ENCODE measurements around the gene TBC1D4. TPM values are rescaled to one million over a fixed set of nuclear protein-coding genes. Genes with fewer than 3 reads are reported as not detected.

TBC1D4 gene
- polyA plus RNA-seq, 1 of the 3 experiments (the other 2 are of a cell fraction) = 8.8 TPM

DNA sequence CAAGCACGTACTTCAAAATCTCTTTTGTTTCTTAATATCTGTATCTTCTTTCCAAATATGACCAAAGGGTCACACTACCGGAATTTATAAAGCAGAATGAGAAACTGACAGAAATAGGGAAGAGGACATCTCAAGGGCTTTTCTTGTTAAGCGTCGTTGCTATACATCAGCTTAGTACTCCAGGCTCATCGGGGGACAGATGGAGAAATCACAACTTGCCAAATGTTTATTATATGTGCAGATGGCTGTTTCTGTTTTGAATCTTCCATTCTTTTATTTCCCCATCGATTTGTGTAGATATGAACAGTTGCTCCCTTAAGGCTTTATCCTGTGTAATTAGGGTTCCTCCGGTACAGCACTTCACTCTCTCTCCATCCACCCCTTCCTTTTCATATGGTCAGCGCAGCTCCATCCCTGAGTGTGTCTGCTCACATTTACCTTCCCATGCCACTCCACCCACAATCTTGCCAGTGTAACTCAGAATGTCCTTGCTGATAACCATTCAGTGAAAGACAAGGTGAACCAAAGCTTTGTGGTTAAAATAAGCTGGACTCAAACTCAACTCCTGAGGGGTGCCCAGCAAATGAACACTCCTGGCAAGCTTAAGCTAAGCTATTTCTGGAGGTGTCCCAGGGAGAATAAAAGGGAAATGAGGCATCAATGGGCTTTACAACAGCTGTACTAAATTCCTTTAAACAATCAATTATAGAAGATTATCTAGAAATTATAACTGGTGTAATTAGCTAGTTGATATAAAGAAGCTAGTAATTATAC, 51.3 kb downstream of the TBC1D4 start:
- no peak for DNase-seq
- H4K20me1 ChIP-seq (ENCODE audit: insufficient read depth) = no peaks in the 10 kb centered on the region; the same call in 1 of the 2 replicates
- ChIA-PET POLR2A (interaction anchor here (0.5 kb wide), 1 partner anchor 56 kb away, joined by 3 read pairs; no protein-coding TSS in a partner anchor), CTCF (interaction anchor here (0.9 kb wide), 1 partner anchor 39 kb away, joined by 3 read pairs; no protein-coding TSS in a partner anchor)
- 87% methylated on average over 8 of the region's 8 CpGs for WGBS (ENCODE audit: low lambda C conversion rate)
- H3K27me3 ChIP-seq (ENCODE audit: insufficient read depth) = no peaks in the 10 kb centered on the region
- no peaks in the 10 kb centered on the region for H3F3A ChIP-seq (replicated peaks; ENCODE audit: insufficient read depth)
- H3K4me2 ChIP-seq = no peak overlapping the region
- H3K79me2 ChIP-seq (ENCODE audit: insufficient read depth) = peaks cover 10% of the 10 kb centered on the region
- no peak overlapping the region for H3K9ac ChIP-seq
- H3K4me1 ChIP-seq (ENCODE audit: control insufficient read depth in 1 of 2, insufficient read depth in 2 of 2, low read depth in 1 of 2, low read length in 1 of 2) = 0 out of 4 replicates have a peak, but pooled peaks cover 0 to 10% of the 10 kb centered on the region in 2 experiments
- no peak overlapping the region for H2AFZ ChIP-seq (ENCODE audit: low read depth)
- H3K9me3 ChIP-seq = no peaks in the 10 kb centered on the region
- no peaks in the 10 kb centered on the region for H3K36me3 ChIP-seq (replicated peaks in 1 of 2; ENCODE audit: control insufficient read depth in 1 of 2, insufficient read depth in 2 of 2, low read length in 1 of 2)
- H3K9me2 ChIP-seq = no peaks in the 10 kb centered on the region; the same call in 1 of the 2 replicates
- no peak overlapping the region for H3K4me3 ChIP-seq (ENCODE audit: low read depth in 2 of 2, low read length in 1 of 2)
- TF ChIP-seq EP300 (IDR thresholded peaks at IDR 0.05; ENCODE audit: borderline replicate concordance in 1 of 2, low read depth in 1 of 2, low read length in 1 of 2) = no peak
- no peak for TF ChIP-seq FOXM1 (IDR thresholded peaks at IDR 0.05; ENCODE audit: low read depth)
- TF ChIP-seq, protein P1, sequence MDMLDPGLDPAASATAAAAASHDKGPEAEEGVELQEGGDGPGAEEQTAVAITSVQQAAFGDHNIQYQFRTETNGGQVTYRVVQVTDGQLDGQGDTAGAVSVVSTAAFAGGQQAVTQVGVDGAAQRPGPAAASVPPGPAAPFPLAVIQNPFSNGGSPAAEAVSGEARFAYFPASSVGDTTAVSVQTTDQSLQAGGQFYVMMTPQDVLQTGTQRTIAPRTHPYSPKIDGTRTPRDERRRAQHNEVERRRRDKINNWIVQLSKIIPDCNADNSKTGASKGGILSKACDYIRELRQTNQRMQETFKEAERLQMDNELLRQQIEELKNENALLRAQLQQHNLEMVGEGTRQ (IDR thresholded peaks at IDR 0.05; ENCODE audit: borderline replicate concordance, low read depth, low read length) = no peak
- TF ChIP-seq TAF1 (IDR thresholded peaks at IDR 0.05; ENCODE audit: borderline replicate concordance, low read depth, low read length) = no peak
- TF ChIP-seq, protein P2, sequence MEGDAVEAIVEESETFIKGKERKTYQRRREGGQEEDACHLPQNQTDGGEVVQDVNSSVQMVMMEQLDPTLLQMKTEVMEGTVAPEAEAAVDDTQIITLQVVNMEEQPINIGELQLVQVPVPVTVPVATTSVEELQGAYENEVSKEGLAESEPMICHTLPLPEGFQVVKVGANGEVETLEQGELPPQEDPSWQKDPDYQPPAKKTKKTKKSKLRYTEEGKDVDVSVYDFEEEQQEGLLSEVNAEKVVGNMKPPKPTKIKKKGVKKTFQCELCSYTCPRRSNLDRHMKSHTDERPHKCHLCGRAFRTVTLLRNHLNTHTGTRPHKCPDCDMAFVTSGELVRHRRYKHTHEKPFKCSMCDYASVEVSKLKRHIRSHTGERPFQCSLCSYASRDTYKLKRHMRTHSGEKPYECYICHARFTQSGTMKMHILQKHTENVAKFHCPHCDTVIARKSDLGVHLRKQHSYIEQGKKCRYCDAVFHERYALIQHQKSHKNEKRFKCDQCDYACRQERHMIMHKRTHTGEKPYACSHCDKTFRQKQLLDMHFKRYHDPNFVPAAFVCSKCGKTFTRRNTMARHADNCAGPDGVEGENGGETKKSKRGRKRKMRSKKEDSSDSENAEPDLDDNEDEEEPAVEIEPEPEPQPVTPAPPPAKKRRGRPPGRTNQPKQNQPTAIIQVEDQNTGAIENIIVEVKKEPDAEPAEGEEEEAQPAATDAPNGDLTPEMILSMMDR (IDR thresholded peaks at IDR 0.05) = no peak
- no peak for TF ChIP-seq EZH2phosphoT487 (IDR thresholded peaks at IDR 0.05; ENCODE audit: borderline replicate concordance, low read depth)
- TF ChIP-seq ELF1 (IDR thresholded peaks at IDR 0.05) = no peak
- TF ChIP-seq JUND (IDR thresholded peaks at IDR 0.05) = no peak
- no peak for TF ChIP-seq YY1 (IDR thresholded peaks at IDR 0.05; ENCODE audit: low read depth)
- TF ChIP-seq RFX5 (IDR thresholded peaks at IDR 0.05; ENCODE audit: low read length) = no peak
- TF ChIP-seq, protein P3, sequence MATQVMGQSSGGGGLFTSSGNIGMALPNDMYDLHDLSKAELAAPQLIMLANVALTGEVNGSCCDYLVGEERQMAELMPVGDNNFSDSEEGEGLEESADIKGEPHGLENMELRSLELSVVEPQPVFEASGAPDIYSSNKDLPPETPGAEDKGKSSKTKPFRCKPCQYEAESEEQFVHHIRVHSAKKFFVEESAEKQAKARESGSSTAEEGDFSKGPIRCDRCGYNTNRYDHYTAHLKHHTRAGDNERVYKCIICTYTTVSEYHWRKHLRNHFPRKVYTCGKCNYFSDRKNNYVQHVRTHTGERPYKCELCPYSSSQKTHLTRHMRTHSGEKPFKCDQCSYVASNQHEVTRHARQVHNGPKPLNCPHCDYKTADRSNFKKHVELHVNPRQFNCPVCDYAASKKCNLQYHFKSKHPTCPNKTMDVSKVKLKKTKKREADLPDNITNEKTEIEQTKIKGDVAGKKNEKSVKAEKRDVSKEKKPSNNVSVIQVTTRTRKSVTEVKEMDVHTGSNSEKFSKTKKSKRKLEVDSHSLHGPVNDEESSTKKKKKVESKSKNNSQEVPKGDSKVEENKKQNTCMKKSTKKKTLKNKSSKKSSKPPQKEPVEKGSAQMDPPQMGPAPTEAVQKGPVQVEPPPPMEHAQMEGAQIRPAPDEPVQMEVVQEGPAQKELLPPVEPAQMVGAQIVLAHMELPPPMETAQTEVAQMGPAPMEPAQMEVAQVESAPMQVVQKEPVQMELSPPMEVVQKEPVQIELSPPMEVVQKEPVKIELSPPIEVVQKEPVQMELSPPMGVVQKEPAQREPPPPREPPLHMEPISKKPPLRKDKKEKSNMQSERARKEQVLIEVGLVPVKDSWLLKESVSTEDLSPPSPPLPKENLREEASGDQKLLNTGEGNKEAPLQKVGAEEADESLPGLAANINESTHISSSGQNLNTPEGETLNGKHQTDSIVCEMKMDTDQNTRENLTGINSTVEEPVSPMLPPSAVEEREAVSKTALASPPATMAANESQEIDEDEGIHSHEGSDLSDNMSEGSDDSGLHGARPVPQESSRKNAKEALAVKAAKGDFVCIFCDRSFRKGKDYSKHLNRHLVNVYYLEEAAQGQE (IDR thresholded peaks at IDR 0.05; ENCODE audit: low read depth, low read length) = no peak
- no peak for TF ChIP-seq TEAD4 (IDR thresholded peaks at IDR 0.05; ENCODE audit: borderline replicate concordance, insufficient read depth)
- TF ChIP-seq, protein P4, sequence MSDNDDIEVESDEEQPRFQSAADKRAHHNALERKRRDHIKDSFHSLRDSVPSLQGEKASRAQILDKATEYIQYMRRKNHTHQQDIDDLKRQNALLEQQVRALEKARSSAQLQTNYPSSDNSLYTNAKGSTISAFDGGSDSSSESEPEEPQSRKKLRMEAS (IDR thresholded peaks at IDR 0.05; ENCODE audit: low read depth) = no peak
- TF ChIP-seq, protein P5, sequence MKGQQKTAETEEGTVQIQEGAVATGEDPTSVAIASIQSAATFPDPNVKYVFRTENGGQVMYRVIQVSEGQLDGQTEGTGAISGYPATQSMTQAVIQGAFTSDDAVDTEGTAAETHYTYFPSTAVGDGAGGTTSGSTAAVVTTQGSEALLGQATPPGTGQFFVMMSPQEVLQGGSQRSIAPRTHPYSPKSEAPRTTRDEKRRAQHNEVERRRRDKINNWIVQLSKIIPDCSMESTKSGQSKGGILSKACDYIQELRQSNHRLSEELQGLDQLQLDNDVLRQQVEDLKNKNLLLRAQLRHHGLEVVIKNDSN (IDR thresholded peaks at IDR 0.05; ENCODE audit: borderline replicate concordance, low read depth) = no peak
- TF ChIP-seq, protein P6, sequence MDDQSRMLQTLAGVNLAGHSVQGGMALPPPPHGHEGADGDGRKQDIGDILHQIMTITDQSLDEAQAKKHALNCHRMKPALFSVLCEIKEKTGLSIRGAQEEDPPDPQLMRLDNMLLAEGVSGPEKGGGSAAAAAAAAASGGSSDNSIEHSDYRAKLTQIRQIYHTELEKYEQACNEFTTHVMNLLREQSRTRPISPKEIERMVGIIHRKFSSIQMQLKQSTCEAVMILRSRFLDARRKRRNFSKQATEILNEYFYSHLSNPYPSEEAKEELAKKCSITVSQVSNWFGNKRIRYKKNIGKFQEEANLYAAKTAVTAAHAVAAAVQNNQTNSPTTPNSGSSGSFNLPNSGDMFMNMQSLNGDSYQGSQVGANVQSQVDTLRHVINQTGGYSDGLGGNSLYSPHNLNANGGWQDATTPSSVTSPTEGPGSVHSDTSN (IDR thresholded peaks at IDR 0.05) = no peak
- TF ChIP-seq MEF2A (IDR thresholded peaks at IDR 0.05; ENCODE audit: borderline replicate concordance, low read depth) = no peak
- H3K27ac ChIP-seq (ENCODE audit: low read depth in 2 of 2, low read length in 1 of 2) = no peak overlapping the region

Measured in SK-N-SH (cell line).